Loucy (cell line): ENCODE data around the gene N4BP2L1.
"Not testable (repeated sequence)": the region's sequence is repeated elsewhere in the genome, so short reads cannot be mapped to it uniquely, and the experiment has no call there.

Experiments used
- H2AFZ ChIP-seq: fragments of 200-600 bp; sonication (generic); 2 replicates; pipeline ENCODE4 v1.6.0; 2016; ENCODE audit warnings: antibody characterized with exemption, mild to moderate bottlenecking, low read length, moderate library complexity
- H3F3A ChIP-seq: fragments of 200-600 bp; 2 replicates; pipeline ENCODE4 v1.6.0; 2016; ENCODE audit warnings: antibody characterized with exemption, low read depth, mild to moderate bottlenecking
- H3K27me3 ChIP-seq: fragments of 200-600 bp; sonication (generic); 2 replicates; pipeline ENCODE4 v1.6.1; 2014; ENCODE audit warnings: low read length, mild to moderate bottlenecking; ENCODE audit not compliant: insufficient read depth, poor library complexity, severe bottlenecking
- H3K36me3 ChIP-seq: fragments of 200-600 bp; sonication (generic); 2 replicates; pipeline ENCODE4 v1.6.1; 2016; ENCODE audit warnings: low read length; ENCODE audit not compliant: insufficient read depth
- H3K4me1 ChIP-seq: fragments of 200-600 bp; sonication (generic); 2 replicates; pipeline ENCODE4 v1.5.1; 2014; ENCODE audit warnings: low read length, mild to moderate bottlenecking; ENCODE audit not compliant: insufficient read depth, poor library complexity, severe bottlenecking
- H3K4me2 ChIP-seq: fragments of 200-600 bp; sonication (generic); 2 replicates; pipeline ENCODE4 v1.6.0; 2014; ENCODE audit warnings: antibody characterized with exemption, low read length, low read depth, mild to moderate bottlenecking; ENCODE audit not compliant: poor library complexity, severe bottlenecking
- H3K4me3 ChIP-seq: fragments of 200-600 bp; sonication (generic); 2 replicates; pipeline ENCODE4 v1.5.1; 2014; ENCODE audit warnings: low read length, mild to moderate bottlenecking, mixed read lengths; ENCODE audit not compliant: poor library complexity, severe bottlenecking
- H3K79me2 ChIP-seq: fragments of 200-600 bp; sonication (generic); 2 replicates; pipeline ENCODE4 v1.6.1; 2014; ENCODE audit warnings: low read length; ENCODE audit not compliant: insufficient read depth
- H3K9ac ChIP-seq: fragments of 200-600 bp; sonication (generic); 2 replicates; pipeline ENCODE4 v1.6.0; 2014; ENCODE audit warnings: mild to moderate bottlenecking, low read depth, low read length, moderate library complexity; ENCODE audit not compliant: poor library complexity, severe bottlenecking
- H3K9me2 ChIP-seq: fragments of 200-600 bp; sonication (generic); replicated peaks from 2 replicates; pipeline ENCODE4 v1.6.1; 2016; ENCODE audit warnings: low read depth, low read length, mixed read lengths
- H3K9me3 ChIP-seq: fragments of 200-600 bp; sonication (generic); 2 replicates; pipeline ENCODE4 v1.6.1; 2014; ENCODE audit warnings: mild to moderate bottlenecking, antibody characterized with exemption, low read length, low read depth; ENCODE audit not compliant: insufficient read depth
- H4K20me1 ChIP-seq: fragments of 200-600 bp; sonication (generic); 2 replicates; pipeline ENCODE4 v1.6.0; 2014; ENCODE audit warnings: antibody characterized with exemption, low read length, mild to moderate bottlenecking; ENCODE audit not compliant: insufficient read depth, poor library complexity, severe bottlenecking
- EZH2phosphoT487 ChIP-seq: fragments of 200-600 bp; IDR thresholded peaks from 2 replicates; pipeline ENCODE4 v1.6.1; 2018; ENCODE audit warnings: antibody characterized with exemption, mild to moderate bottlenecking, moderate library complexity, borderline replicate concordance
- TF ChIP-seq, protein P1 (sequence below): fragments of 200-600 bp; sonication (generic); conservative IDR thresholded peaks from 2 replicates; pipeline ENCODE4 v1.5.1; 2014; ENCODE audit warnings: mild to moderate bottlenecking, antibody characterized with exemption, low read length

The N4BP2L1 gene

DNA sequence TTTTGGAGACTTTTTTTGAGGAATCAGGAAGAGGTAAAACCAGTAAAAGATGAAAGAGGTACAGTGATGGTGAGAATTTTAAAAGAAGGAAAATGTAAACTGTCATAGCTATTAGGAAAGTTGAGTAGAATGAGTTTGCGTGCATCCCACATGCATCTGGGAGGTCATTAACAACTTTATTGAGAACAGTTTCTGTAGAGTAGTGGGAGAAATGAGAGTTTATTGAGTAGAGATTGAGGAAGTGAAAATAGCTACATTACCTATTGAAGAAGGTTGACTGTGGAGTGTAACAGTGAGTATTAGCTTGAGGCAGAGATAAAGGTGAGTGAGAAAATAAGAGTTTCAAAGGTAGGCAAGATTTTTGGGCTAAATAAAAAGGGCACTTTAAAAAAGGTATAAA lies 73.9 kb downstream of the N4BP2L1 start:
- H3K79me2 ChIP-seq: no peaks in the 10 kb centered on the region
- H4K20me1 ChIP-seq: no peaks in the 10 kb centered on the region
- no peaks in the 10 kb centered on the region for H3F3A ChIP-seq
- no peak overlapping the region for H3K9ac ChIP-seq
- H3K9me2 ChIP-seq: no peaks in the 10 kb centered on the region
- no peaks in the 10 kb centered on the region for H3K27me3 ChIP-seq
- no peak overlapping the region for H2AFZ ChIP-seq
- H3K9me3 ChIP-seq: no peaks in the 10 kb centered on the region
- H3K4me2 ChIP-seq: no peak overlapping the region
- no peak overlapping the region for H3K4me3 ChIP-seq
- no peaks in the 10 kb centered on the region for H3K4me1 ChIP-seq
- TF ChIP-seq, protein P1, sequence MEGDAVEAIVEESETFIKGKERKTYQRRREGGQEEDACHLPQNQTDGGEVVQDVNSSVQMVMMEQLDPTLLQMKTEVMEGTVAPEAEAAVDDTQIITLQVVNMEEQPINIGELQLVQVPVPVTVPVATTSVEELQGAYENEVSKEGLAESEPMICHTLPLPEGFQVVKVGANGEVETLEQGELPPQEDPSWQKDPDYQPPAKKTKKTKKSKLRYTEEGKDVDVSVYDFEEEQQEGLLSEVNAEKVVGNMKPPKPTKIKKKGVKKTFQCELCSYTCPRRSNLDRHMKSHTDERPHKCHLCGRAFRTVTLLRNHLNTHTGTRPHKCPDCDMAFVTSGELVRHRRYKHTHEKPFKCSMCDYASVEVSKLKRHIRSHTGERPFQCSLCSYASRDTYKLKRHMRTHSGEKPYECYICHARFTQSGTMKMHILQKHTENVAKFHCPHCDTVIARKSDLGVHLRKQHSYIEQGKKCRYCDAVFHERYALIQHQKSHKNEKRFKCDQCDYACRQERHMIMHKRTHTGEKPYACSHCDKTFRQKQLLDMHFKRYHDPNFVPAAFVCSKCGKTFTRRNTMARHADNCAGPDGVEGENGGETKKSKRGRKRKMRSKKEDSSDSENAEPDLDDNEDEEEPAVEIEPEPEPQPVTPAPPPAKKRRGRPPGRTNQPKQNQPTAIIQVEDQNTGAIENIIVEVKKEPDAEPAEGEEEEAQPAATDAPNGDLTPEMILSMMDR: no peak
- no peak for TF ChIP-seq EZH2phosphoT487
- H3K36me3 ChIP-seq: peaks cover 52% of the 10 kb centered on the region

DNA sequence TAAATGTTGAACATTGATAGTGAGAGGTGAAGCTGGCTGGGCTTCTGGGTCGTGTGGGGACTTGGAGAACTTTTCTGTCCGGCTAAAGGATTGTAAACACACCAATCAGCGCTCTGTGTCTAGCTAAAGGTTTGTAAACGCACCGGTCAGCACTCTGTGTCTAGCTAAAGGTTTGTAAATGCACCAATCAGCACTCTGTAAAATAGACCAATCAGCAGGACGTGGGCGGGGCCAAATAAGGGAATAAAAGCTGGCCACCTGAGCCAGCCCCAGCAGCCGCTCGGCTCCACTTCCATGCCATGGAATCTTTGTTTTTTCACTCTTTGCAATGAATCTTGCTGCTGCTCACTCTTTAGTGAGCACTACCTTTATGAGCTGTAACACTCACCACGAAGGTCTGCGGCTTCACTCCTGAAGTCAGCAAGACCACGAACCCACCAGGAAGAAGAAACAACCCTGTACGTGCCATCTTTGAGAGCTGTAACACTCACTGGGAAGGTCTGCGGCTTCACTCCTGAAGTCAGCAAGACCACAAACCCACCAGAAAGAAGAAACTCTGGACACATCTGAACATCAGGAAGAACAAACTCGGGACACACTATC lies 77.0 kb downstream of the N4BP2L1 start:
- H3F3A ChIP-seq, H3K9ac ChIP-seq, H3K4me3 ChIP-seq, H4K20me1 ChIP-seq, H3K27me3 ChIP-seq, H3K9me3 ChIP-seq, H3K79me2 ChIP-seq, H2AFZ ChIP-seq, H3K4me2 ChIP-seq, H3K9me2 ChIP-seq: not testable (repeated sequence)
- peaks cover 51% of the 10 kb centered on the region for H3K36me3 ChIP-seq
- peaks cover 10% of the 10 kb centered on the region for H3K4me1 ChIP-seq
